Measurements from ENCODE around the gene SPON2.

DNA sequence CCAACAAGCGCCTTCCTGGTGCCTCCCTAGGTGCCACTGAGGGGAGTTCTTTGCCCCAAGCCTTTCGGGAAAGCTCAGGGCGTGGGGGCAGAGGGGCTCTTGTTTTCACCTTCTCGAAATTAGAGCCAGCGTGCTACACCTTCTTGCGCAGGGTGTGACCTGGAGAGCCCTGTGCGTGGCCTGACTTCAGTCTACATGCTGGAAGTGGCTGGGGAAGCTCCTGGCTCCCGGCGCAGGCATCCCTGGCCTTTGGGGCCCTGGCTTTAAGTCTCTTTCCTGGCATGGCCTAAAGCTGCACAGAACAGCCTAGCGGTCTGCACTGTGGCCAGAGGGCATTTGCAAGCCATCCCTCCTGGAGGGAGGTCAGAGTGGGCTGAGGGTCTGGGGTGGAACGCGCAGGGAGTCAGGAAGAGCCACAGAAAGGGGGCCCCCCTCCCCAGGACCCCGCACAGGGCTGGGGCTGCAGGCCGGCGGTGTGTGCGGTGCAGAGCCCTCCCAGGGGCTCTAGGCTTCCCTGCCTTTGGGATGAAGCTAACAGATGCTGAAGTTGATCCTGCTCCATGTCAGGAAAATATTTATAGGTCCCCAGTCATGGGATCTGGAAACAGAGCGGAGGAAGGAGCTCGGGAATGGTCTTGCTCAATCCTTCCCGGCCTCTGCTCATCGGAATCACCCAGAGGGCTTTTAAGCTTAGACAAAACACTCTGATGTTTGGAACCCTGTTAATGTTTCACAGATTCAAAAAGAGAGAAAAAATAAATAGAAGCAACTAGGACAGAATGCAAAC lies 781 bp upstream of the SPON2 start:
- TF ChIP-seq, protein P1, sequence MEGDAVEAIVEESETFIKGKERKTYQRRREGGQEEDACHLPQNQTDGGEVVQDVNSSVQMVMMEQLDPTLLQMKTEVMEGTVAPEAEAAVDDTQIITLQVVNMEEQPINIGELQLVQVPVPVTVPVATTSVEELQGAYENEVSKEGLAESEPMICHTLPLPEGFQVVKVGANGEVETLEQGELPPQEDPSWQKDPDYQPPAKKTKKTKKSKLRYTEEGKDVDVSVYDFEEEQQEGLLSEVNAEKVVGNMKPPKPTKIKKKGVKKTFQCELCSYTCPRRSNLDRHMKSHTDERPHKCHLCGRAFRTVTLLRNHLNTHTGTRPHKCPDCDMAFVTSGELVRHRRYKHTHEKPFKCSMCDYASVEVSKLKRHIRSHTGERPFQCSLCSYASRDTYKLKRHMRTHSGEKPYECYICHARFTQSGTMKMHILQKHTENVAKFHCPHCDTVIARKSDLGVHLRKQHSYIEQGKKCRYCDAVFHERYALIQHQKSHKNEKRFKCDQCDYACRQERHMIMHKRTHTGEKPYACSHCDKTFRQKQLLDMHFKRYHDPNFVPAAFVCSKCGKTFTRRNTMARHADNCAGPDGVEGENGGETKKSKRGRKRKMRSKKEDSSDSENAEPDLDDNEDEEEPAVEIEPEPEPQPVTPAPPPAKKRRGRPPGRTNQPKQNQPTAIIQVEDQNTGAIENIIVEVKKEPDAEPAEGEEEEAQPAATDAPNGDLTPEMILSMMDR (IDR thresholded peaks at IDR 0.05; ENCODE audit: low read length) = no peak
- TF ChIP-seq EZH2 (optimal IDR thresholded peaks at IDR 0.05; ENCODE audit: low read depth, low read length) (no peak), EZH2phosphoT487 (IDR thresholded peaks at IDR 0.05; ENCODE audit: low read length) (no peak)

All from MM.1S (cell line).